ENCODE results near the gene GPER1. TPM values are rescaled to one million over a fixed set of nuclear protein-coding genes. Genes with fewer than 3 reads are reported as not detected.
A peak's percentile ranks its signal among the peaks of the same experiment; 100 is the strongest.

The GPER1 gene
- total and polyA plus RNA-seq, 4 donors: 3.3 to 12.2 (median 10.1) TPM

- H3K9me3 ChIP-seq (ENCODE audit: control insufficient read depth, insufficient read depth, low read length): no peaks in the 10 kb centered on the region
- DNase-seq (ENCODE audit: low read depth in 4 of 6, low spot score in 6 of 6): peak in 1 of 6 donors; percentile 36
- H3K4me1 ChIP-seq (ENCODE audit: control insufficient read depth, insufficient read depth, low read length): peaks cover 66% of the 10 kb centered on the region
- H3K27ac ChIP-seq (ENCODE audit: low read depth, low read length): peak overlapping the region; percentile 33
- 67% methylated on average over 39 of the region's 47 CpGs for WGBS (ENCODE audit: insufficient coverage)
- no peak overlapping the region for H3K4me3 ChIP-seq (ENCODE audit: low read depth, low read length)
- peaks cover 58% of the 10 kb centered on the region for H3K36me3 ChIP-seq (ENCODE audit: control insufficient read depth, insufficient read depth, low read length)
- H3K27me3 ChIP-seq (ENCODE audit: control insufficient read depth, insufficient read depth, low read length): no peaks in the 10 kb centered on the region
Measured at GRCh38 chr7:1101563-1102431, 13.9 kb downstream of the GPER1 start.

GRCh38 chr7:1103009-1103788, 15.3 kb downstream of the GPER1 start:
- no peak overlapping the region for H3K4me3 ChIP-seq (ENCODE audit: low read depth, low read length)
- H3K4me1 ChIP-seq (ENCODE audit: control insufficient read depth, insufficient read depth, low read length): peaks cover 64% of the 10 kb centered on the region
- H3K9me3 ChIP-seq (ENCODE audit: control insufficient read depth, insufficient read depth, low read length): no peaks in the 10 kb centered on the region
- H3K27me3 ChIP-seq (ENCODE audit: control insufficient read depth, insufficient read depth, low read length): no peaks in the 10 kb centered on the region
- H3K36me3 ChIP-seq (ENCODE audit: control insufficient read depth, insufficient read depth, low read length): peaks cover 59% of the 10 kb centered on the region
- 83% methylated on average over 20 of the region's 34 CpGs for WGBS (ENCODE audit: insufficient coverage)
- DNase-seq (ENCODE audit: low read depth in 4 of 6, low spot score in 6 of 6): no peak
- peak overlapping the region; percentile 71 for H3K27ac ChIP-seq (ENCODE audit: low read depth, low read length)

- DNase-seq (ENCODE audit: low read depth in 4 of 6, low spot score in 6 of 6): no peak
- WGBS (ENCODE audit: insufficient coverage): 78% methylated on average over 18 of the region's 21 CpGs
- Histone ChIP-seq H3K4me3 (ENCODE audit: low read depth, low read length) (no peak overlapping the region), H3K36me3 (ENCODE audit: control insufficient read depth, insufficient read depth, low read length) (peaks cover 59% of the 10 kb centered on the region), H3K4me1 (ENCODE audit: control insufficient read depth, insufficient read depth, low read length) (peaks cover 64% of the 10 kb centered on the region), H3K9me3 (ENCODE audit: control insufficient read depth, insufficient read depth, low read length) (no peaks in the 10 kb centered on the region), H3K27me3 (ENCODE audit: control insufficient read depth, insufficient read depth, low read length) (no peaks in the 10 kb centered on the region), H3K27ac (ENCODE audit: low read depth, low read length) (peak overlapping the region; percentile 71)
Measured at GRCh38 chr7:1103789-1104515, 16.0 kb downstream of the GPER1 start.

- Histone ChIP-seq H3K9me3 (ENCODE audit: control insufficient read depth, insufficient read depth, low read length) (no peaks in the 10 kb centered on the region), H3K4me1 (ENCODE audit: control insufficient read depth, insufficient read depth, low read length) (peaks cover 64% of the 10 kb centered on the region), H3K27ac (ENCODE audit: low read depth, low read length) (peak overlapping the region; percentile 71), H3K36me3 (ENCODE audit: control insufficient read depth, insufficient read depth, low read length) (peaks cover 60% of the 10 kb centered on the region), H3K4me3 (ENCODE audit: low read depth, low read length) (no peak overlapping the region), H3K27me3 (ENCODE audit: control insufficient read depth, insufficient read depth, low read length) (no peaks in the 10 kb centered on the region)
- DNase-seq (ENCODE audit: low read depth in 4 of 6, low spot score in 6 of 6): peak in 1 of 6 donors; percentile 59
- 67% methylated on average over 9 of the region's 13 CpGs for WGBS (ENCODE audit: insufficient coverage)
Measured at GRCh38 chr7:1104516-1105179, 16.7 kb downstream of the GPER1 start.

GRCh38 chr7:1105189-1105588, 17.3 kb downstream of the GPER1 start:
- Histone ChIP-seq H3K36me3 (ENCODE audit: control insufficient read depth, insufficient read depth, low read length) (peaks cover 63% of the 10 kb centered on the region), H3K27me3 (ENCODE audit: control insufficient read depth, insufficient read depth, low read length) (no peaks in the 10 kb centered on the region), H3K27ac (ENCODE audit: low read depth, low read length) (peak overlapping the region; percentile 52), H3K4me3 (ENCODE audit: low read depth, low read length) (no peak overlapping the region), H3K9me3 (ENCODE audit: control insufficient read depth, insufficient read depth, low read length) (no peaks in the 10 kb centered on the region), H3K4me1 (ENCODE audit: control insufficient read depth, insufficient read depth, low read length) (peaks cover 60% of the 10 kb centered on the region)
- DNase-seq (ENCODE audit: low read depth in 4 of 6, low spot score in 6 of 6): no peak
- WGBS (ENCODE audit: insufficient coverage): 53% methylated on average over 9 of the region's 11 CpGs

GRCh38 chr7:1106063-1106792, 18.3 kb downstream of the GPER1 start:
- WGBS (ENCODE audit: insufficient coverage): 79% methylated on average over 26 of the region's 27 CpGs
- Histone ChIP-seq H3K36me3 (ENCODE audit: control insufficient read depth, insufficient read depth, low read length) (peaks cover 58% of the 10 kb centered on the region), H3K4me3 (ENCODE audit: low read depth, low read length) (no peak overlapping the region), H3K4me1 (ENCODE audit: control insufficient read depth, insufficient read depth, low read length) (peaks cover 49% of the 10 kb centered on the region), H3K27ac (ENCODE audit: low read depth, low read length) (peak overlapping the region; percentile 10), H3K9me3 (ENCODE audit: control insufficient read depth, insufficient read depth, low read length) (no peaks in the 10 kb centered on the region), H3K27me3 (ENCODE audit: control insufficient read depth, insufficient read depth, low read length) (no peaks in the 10 kb centered on the region)
- no peak for DNase-seq (ENCODE audit: low read depth in 4 of 6, low spot score in 6 of 6)

- H3K27me3 ChIP-seq (ENCODE audit: control insufficient read depth, insufficient read depth, low read length): no peaks in the 10 kb centered on the region
- no peak overlapping the region for H3K4me3 ChIP-seq (ENCODE audit: low read depth, low read length)
- peaks cover 43% of the 10 kb centered on the region for H3K4me1 ChIP-seq (ENCODE audit: control insufficient read depth, insufficient read depth, low read length)
- H3K9me3 ChIP-seq (ENCODE audit: control insufficient read depth, insufficient read depth, low read length): no peaks in the 10 kb centered on the region
- H3K27ac ChIP-seq (ENCODE audit: low read depth, low read length): peak overlapping the region; percentile 10
- WGBS (ENCODE audit: insufficient coverage): 78% methylated on average over 19 of the region's 20 CpGs
- no peak for DNase-seq (ENCODE audit: low read depth in 4 of 6, low spot score in 6 of 6)
- H3K36me3 ChIP-seq (ENCODE audit: control insufficient read depth, insufficient read depth, low read length): peaks cover 51% of the 10 kb centered on the region
Measured at GRCh38 chr7:1106793-1107421, 19.0 kb downstream of the GPER1 start.

GRCh38 chr7:1108264-1108920, 20.5 kb downstream of the GPER1 start:
- H3K9me3 ChIP-seq (ENCODE audit: control insufficient read depth, insufficient read depth, low read length): no peaks in the 10 kb centered on the region
- DNase-seq (ENCODE audit: low read depth in 4 of 6, low spot score in 6 of 6): no peak
- WGBS (ENCODE audit: insufficient coverage): 86% methylated on average over 26 of the region's 30 CpGs
- H3K4me1 ChIP-seq (ENCODE audit: control insufficient read depth, insufficient read depth, low read length): peaks cover 36% of the 10 kb centered on the region
- H3K4me3 ChIP-seq (ENCODE audit: low read depth, low read length): no peak overlapping the region
- no peaks in the 10 kb centered on the region for H3K27me3 ChIP-seq (ENCODE audit: control insufficient read depth, insufficient read depth, low read length)
- H3K36me3 ChIP-seq (ENCODE audit: control insufficient read depth, insufficient read depth, low read length): peaks cover 60% of the 10 kb centered on the region
- H3K27ac ChIP-seq (ENCODE audit: low read depth, low read length): no peak overlapping the region

Data from spinal cord (tissue), 10 donors.